GM21825 (cell line): Measurements from ENCODE around the gene DIS3L2.
"Not testable (repeated sequence)": the region's sequence is repeated elsewhere in the genome, so short reads cannot be mapped to it uniquely, and the experiment has no call there.

Experiments
- ATAC-seq: cut with Tn5 transposase; IDR thresholded peaks from one replicate; pipeline ENCODE4 v1.9.1; 2021; ENCODE audit warnings: mild to moderate bottlenecking, moderate library complexity; ENCODE audit not compliant: unreplicated experiment

DIS3L2 gene

GRCh38 chr2:232328516-232329460 lies 367.3 kb downstream of the DIS3L2 start:
- no peak for ATAC-seq

DNA sequence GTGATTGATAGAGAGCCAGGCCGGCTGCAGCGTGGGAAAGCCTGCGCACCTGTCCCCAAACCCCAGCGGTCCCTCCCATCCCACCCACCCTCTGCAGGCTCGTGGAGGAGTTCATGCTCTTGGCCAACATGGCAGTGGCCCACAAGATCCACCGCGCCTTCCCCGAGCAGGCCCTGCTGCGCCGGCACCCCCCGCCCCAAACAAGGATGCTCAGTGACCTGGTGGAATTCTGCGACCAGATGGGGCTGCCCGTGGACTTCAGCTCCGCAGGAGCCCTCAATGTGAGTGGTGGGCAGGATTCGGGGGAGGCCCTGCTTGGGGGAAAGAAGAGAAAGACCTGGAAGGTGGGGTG lies 368.2 kb downstream of the DIS3L2 start:
- no peak for ATAC-seq

DNA sequence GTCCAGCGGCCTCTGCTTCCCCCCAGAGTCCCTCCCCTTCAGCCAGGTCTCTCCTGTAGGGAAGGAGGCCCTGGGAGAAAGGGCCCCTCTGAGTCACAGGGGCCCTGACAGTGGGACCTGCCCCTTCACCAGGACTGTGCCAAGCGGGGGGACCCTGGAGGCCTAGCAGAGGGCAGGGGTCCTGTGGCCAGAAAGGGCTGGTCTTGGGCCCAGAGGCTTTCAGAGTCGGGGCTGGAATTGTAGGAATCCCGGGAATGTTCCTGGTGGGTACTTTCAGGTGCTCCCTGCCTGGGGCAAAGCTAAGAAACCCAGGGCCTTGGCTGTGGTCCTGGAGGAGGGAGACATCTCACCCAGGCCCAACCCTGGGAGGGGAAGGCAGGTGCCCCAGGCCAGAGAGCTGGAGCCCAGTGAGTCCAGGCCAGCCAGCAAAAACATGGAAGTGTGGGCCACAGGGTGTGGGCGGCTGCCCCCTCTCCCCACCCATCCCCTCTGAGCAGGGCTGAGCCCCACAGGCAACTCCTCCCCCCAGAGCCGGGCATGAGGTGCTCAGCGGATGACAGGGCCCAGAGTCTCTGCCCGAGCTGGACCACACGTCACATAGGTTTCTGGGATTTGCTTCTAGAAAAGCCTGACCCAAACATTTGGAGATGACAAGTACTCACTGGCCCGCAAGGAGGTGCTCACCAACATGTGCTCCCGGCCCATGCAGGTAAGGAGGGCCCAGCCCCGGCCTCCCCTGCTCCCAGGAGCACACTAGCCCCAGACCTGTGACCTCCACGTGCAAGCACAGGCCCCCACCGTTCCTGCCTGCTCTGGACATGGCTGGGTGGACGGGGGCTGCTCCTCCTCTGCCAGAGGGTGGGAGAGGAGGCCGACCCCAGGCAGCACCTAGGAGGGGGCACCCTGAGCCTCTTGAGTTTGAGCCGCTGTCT lies 368.8 kb downstream of the DIS3L2 start:
- no peak for ATAC-seq

GRCh38 chr2:232331061-232331460 lies 369.5 kb downstream of the DIS3L2 start:
- ATAC-seq: not testable (repeated sequence)

DNA sequence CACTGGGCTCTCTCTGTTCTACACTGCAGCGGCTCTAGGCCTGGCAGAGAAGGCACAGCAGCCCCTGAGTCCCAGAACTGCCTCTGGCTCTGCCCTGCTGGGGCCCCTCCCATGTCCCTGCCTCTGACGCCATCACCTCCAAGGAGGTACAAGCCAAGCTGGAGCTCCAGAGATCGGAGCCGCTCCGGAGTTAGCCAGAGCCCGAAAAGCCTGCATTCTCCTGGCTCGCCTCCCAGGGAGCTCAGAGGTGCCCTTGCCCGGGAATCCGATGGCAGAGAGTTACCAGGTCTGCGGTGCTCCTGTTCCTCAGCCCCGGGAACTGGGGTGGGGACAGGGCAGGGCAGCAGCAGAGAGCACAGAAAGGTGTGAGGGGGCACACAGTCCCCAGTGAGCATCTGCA lies 370.1 kb downstream of the DIS3L2 start:
- not testable (repeated sequence) for ATAC-seq

GRCh38 chr2:232332244-232332939 lies 370.9 kb downstream of the DIS3L2 start:
- ATAC-seq: not testable (repeated sequence)

- ATAC-seq: no peak
Observed at GRCh38 chr2:232332940-232333259, 371.4 kb downstream of the DIS3L2 start.

GRCh38 chr2:232333361-232334135 lies 372.0 kb downstream of the DIS3L2 start:
- ATAC-seq: no peak

DNA sequence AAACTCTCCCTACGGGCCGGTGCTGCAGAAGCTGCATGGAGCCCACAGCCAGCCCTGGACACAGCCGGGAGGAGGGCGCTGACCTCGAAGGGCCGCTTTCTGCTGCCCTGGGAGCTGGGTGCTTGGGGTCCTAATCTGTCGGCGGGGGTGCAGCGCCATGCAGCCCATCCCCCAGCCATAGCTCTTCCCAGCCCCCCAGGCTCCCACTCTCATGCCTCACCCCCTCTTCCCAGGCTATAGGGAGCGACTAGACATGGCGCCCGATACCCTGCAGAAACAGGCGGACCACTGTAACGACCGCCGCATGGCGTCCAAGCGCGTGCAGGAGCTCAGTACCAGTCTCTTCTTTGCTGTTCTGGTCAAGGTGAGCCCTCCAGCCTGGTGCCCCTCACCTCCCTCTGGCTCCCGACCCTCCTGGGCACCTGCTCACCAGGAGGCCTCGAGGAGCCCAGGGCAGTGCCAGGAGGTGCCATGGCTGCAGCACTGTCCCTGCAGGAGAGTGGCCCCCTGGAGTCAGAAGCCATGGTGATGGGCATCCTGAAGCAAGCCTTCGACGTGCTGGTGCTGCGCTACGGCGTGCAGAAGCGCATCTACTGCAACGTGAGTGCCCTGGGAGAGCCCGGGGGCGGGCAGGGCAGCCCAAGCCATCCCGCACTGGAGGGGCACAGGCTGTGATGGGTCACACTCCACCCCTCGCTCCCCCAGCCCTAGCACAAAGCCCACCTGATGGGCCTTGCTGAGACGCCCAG lies 372.8 kb downstream of the DIS3L2 start:
- not testable (repeated sequence) for ATAC-seq

- not testable (repeated sequence) for ATAC-seq
Observed at GRCh38 chr2:232334885-232335205, 373.3 kb downstream of the DIS3L2 start.

DNA sequence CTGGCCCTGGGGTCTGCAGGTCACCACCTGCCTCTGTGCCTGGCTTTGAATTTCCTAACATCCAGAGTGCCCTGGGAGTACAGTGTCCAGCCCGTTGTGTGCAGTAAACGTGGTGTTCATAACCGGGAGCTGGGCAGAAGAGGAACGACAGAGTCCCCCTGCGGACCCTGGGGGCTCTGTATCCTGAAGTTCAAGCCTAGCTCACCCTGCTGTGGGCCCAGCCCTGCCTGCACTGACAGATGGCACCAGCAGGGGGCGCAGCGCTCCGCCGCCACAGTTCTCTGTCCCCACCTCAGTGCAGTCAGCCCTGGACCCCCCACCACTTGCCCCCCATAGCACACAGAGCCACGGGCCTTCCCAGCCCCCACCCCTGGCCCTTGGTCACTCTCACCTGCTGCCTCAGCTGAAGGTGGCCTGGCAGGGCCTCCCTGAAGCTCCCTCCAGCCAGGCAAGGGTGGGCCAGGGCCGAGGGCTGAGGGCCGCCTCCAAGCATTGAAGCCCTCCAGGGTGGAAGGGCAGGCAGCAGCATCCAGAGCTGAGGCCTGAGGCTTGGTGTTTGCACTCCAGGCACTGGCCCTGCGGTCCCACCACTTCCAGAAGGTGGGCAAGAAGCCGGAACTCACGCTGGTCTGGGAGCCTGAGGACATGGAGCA lies 373.8 kb downstream of the DIS3L2 start:
- not testable (repeated sequence) for ATAC-seq

DNA sequence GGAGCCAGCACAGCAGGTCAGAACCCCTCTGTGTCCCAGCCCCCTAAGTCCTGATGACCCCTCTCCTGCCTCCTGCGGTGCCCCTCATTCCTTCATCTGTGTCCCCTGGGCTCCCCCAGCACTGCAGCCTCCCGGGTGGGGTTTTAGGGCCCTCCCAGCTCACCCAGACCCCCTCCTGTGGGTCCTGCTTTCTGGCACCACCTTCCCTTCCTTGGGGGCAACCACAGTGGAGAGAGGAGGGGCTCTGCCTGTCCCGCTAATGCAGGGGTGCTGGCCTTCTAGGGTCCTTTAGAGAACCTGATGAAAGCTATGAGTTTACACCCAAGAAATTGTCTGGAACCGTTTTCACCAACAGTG lies 374.3 kb downstream of the DIS3L2 start:
- ATAC-seq: no peak

- no peak for ATAC-seq
Observed at GRCh38 chr2:232336241-232336736, 374.8 kb downstream of the DIS3L2 start.

DNA sequence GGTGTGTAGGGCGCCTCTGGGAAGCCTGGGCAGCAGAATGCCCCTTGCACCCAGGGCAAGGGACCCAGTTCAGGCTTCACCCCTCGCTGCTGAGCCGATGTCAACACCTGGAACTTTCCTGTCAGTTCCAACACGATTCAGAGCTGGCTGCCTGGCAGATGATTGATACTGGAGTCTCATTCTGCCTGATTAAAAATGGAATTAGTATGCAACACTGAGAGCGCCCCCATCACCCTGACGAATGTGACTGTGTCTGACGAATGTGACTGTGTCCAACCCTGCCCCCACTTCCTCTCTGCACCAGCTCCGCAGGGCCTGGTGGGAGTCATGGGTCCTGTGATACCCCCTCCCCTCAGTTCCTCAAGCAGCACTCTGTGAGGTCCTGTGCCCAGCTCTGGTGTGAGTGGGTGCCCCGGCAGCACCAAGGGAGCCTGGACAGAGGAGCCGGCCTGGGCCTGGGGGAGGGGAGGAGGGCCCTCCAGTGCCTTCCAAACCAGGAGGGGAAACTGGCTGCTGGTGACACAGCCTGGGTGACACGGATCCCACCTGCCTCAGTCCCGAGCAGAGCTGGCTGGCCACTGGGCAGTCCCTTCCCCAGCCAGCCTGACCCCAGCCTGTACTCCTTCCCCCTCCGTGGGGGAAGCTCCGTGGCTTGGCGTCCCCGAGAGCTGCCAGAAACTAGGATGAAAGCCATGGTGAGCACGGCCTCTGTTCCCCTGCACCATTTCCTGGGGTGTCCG lies 375.6 kb downstream of the DIS3L2 start:
- no peak for ATAC-seq

GRCh38 chr2:232338094-232338758 lies 376.7 kb downstream of the DIS3L2 start:
- not testable (repeated sequence) for ATAC-seq

GRCh38 chr2:232338759-232339106 lies 377.2 kb downstream of the DIS3L2 start:
- no peak for ATAC-seq

- no peak for ATAC-seq
Observed at GRCh38 chr2:232339121-232340081, 377.9 kb downstream of the DIS3L2 start.
